Effector memory CD4-positive, alpha-beta T cell (primary cell): ENCODE data around the gene NLRP9.
"Not testable (repeated sequence)": the region's sequence is repeated elsewhere in the genome, so short reads cannot be mapped to it uniquely, and the experiment has no call there.

Experiments
- DNase-seq, 3 donors: peaks; one replicate each; pipeline ENCODE4 v3.0.0-alpha.2; 2020
- H3K27ac ChIP-seq: 2 replicates; pipeline ENCODE4 v1.7.0; 2013; ENCODE audit warnings: mild to moderate bottlenecking, low read length, moderate library complexity; ENCODE audit not compliant: insufficient read depth, poor library complexity, severe bottlenecking
- H3K27me3 ChIP-seq: replicated peaks from 2 replicates; pipeline ENCODE4 v1.7.0; 2013; ENCODE audit warnings: mild to moderate bottlenecking, low read length; ENCODE audit not compliant: insufficient read depth, control insufficient read depth, poor library complexity, severe bottlenecking
- H3K36me3 ChIP-seq: 2 replicates; pipeline ENCODE4 v1.7.0; 2013; ENCODE audit warnings: mild to moderate bottlenecking, low read length, moderate library complexity; ENCODE audit not compliant: control insufficient read depth, insufficient read depth
- H3K4me1 ChIP-seq: 2 replicates; pipeline ENCODE4 v1.7.0; 2013; ENCODE audit warnings: low read length, mild to moderate bottlenecking; ENCODE audit not compliant: control insufficient read depth, insufficient read depth, poor library complexity, severe bottlenecking
- H3K4me3 ChIP-seq: 2 replicates; pipeline ENCODE4 v1.7.0; 2013; ENCODE audit warnings: low read length, low read depth, mild to moderate bottlenecking; ENCODE audit not compliant: insufficient read depth, poor library complexity, severe bottlenecking
- H3K9me3 ChIP-seq: 2 replicates; pipeline ENCODE4 v1.7.0; 2013; ENCODE audit warnings: mild to moderate bottlenecking, low read length, moderate library complexity; ENCODE audit not compliant: control insufficient read depth
- total RNA-seq, 3 donors: gene quantifications; one replicate each; lab custom pipeline; 2026; lab: John Stamatoyannopoulos, UW

The NLRP9 gene
- 0 reads per million in 3 donors for total RNA-seq

DNA sequence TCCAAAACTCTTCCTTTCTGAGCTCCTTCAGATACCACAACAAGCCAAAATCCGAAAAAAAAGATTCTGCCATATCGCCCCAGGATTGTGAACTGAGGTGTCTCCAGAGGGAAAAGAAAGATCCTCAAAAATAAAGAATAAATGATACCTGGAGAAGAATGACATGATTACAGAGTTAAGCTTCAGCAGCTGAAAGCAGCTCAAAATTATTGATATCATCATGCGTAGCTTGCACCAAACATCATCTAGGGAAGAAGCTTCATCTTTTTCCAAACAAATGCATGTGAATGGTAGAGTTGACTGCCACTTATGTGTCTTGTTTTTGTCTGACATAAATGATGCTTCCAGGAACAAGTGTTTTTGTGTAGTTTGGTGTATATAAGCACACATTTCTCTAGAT, at the start of gene NLRP9:
NLRP9 (minus strand) TSS at position 101 of the 400 bp plus-strand sequence; CDS start at position 73, 28 bp downstream.
- Histone ChIP-seq H3K27me3 (no peaks in the 10 kb centered on the region), H3K4me3 (no peak within 1 kb of the TSS), H3K4me1 (no peaks in the 10 kb centered on the region)

DNA sequence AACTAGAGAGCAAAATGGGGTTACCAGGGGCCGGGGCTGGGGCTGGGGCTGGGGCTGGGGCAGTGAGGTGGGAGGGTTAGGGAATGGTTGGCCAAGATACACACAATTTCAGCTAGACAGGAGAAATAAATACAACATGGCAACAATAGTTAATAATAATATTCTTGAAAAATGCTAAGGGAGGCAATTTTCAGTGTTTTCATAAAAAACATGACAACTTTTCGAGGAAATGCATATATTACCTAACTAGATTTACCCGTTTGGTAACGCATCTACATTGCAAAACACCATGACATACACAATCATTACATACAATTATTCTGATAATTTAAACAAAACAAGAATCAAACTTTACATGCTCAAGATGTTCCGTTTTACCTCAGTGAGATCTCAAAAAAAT, 42.9 kb upstream of the NLRP9 start:
- Histone ChIP-seq H3K27ac (no peak overlapping the region), H3K4me3 (no peak overlapping the region), H3K4me1 (no peaks in the 10 kb centered on the region), H3K36me3 (no peaks in the 10 kb centered on the region), H3K27me3 (no peaks in the 10 kb centered on the region), H3K9me3 (no peaks in the 10 kb centered on the region)
- no peak for DNase-seq

More for the DNA sequence above, at the start of gene NLRP9:
- DNase-seq: no peak
- H3K27ac ChIP-seq: no peak within 1 kb of the TSS
- no peaks in the 10 kb centered on the region for H3K9me3 ChIP-seq
- no peaks in the 10 kb centered on the region for H3K36me3 ChIP-seq

DNA sequence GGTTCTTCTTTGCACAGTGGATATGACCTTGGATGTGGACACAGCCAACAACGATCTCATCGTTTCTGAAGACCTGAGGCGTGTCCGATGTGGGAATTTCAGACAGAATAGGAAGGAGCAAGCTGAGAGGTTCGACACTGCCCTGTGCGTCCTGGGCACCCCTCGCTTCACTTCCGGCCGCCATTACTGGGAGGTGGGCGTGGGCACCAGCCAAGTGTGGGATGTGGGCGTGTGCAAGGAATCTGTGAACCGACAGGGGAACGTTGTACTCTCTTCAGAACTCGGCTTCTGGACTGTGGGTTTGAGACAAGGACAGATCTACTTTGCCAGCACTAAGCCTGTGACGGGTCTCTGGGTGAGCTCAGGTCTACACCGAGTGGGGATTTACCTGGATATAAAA, 40.1 kb upstream of the NLRP9 start:
- Histone ChIP-seq H3K4me1 (no peaks in the 10 kb centered on the region), H3K9me3 (no peaks in the 10 kb centered on the region), H3K27me3 (no peaks in the 10 kb centered on the region), H3K27ac (no peak overlapping the region), H3K36me3 (no peaks in the 10 kb centered on the region), H3K4me3 (no peak overlapping the region)
- DNase-seq: no peak

DNA sequence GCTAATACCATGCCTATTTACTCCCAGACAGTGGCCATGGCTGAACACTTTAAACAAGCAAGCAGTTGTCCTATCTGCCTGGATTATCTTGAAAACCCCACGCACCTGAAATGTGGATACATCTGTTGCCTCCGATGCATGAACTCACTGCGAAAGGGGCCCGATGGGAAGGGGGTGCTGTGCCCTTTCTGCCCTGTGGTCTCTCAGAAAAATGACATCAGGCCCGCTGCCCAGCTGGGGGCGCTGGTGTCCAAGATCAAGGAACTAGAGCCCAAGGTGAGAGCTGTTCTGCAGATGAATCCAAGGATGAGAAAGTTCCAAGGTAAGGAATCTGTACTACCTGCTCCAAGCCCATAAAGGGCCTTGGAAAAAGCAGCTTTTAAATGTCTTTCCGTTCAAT, 39.3 kb upstream of the NLRP9 start:
- H3K4me1 ChIP-seq: no peaks in the 10 kb centered on the region
- DNase-seq: no peak
- no peaks in the 10 kb centered on the region for H3K36me3 ChIP-seq
- H3K27ac ChIP-seq: no peak overlapping the region
- no peaks in the 10 kb centered on the region for H3K9me3 ChIP-seq
- no peaks in the 10 kb centered on the region for H3K27me3 ChIP-seq
- H3K4me3 ChIP-seq: no peak overlapping the region

DNA sequence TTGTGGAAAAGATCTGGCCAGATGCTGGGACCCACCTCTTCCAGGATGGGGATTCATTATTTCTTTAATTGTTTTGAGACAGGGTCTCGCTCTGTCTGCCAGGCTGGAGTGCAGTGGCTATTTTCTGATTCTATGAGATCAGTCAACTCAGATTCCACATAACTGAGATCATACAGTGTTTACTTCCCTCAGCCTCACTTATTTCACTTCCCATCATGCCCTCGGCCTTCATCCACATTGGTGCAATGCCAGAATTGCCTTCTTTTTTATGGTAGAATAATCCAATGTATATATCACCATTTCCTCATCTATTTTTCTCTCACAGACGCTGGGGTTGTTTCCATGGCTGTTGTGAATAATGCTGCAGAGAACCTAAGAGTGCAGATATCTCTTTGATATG, 31.4 kb upstream of the NLRP9 start:
- not testable (repeated sequence) for H3K4me1 ChIP-seq, H3K9me3 ChIP-seq, H3K36me3 ChIP-seq, H3K27ac ChIP-seq, DNase-seq, H3K4me3 ChIP-seq, H3K27me3 ChIP-seq

DNA sequence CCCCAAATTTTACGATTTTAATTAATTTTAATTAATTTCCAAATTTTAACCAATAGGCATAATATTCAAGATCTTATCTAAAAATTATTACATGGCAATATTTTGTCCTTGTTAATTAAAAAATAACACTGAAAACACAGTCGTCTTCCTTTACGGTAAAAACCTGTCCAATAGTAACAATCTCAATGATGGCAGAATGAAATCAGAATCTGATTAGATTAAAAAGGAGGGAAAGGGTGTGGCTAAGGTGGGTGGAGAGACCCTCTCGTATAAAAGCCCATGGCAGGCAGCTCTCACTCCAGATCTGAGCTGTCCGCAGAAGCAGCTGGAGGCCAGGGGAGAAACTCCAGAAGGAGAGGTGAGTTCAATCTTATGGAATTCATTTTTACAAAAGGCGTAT, 30.6 kb upstream of the NLRP9 start, which contains the start of gene RFPL4AL1:
RFPL4AL1 (plus strand) TSS at position 301 of the 400 bp plus-strand sequence. CDS start 2,687 bp downstream, outside the sequence.
- not testable (repeated sequence) for H3K27me3 ChIP-seq, H3K4me3 ChIP-seq, DNase-seq, H3K36me3 ChIP-seq, H3K27ac ChIP-seq, H3K4me1 ChIP-seq, H3K9me3 ChIP-seq

DNA sequence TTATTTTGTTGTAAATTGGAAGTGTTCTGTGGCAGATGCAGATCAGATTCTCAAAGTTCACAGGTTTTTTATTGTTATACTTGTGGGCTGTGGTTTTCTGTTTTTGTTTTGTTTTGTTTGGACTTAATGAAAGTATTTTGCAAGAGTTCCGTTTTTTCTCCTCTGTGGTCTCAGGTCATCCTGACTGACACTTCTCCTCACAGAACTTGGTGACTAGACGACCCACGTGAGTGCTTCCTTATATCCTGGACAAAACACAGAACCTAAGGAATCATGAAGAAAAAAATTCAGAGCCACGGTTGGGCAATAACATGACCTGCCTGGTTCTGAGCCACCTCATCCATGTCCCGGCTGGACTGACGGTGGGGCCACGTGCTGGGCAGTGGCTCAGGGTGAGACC, 28.3 kb upstream of the NLRP9 start:
- Histone ChIP-seq H3K27ac (no peak overlapping the region), H3K27me3 (peaks cover 3% of the 10 kb centered on the region), H3K36me3 (no peaks in the 10 kb centered on the region), H3K4me1 (no peaks in the 10 kb centered on the region), H3K9me3 (no peaks in the 10 kb centered on the region), H3K4me3 (no peak overlapping the region)
- DNase-seq: no peak

DNA sequence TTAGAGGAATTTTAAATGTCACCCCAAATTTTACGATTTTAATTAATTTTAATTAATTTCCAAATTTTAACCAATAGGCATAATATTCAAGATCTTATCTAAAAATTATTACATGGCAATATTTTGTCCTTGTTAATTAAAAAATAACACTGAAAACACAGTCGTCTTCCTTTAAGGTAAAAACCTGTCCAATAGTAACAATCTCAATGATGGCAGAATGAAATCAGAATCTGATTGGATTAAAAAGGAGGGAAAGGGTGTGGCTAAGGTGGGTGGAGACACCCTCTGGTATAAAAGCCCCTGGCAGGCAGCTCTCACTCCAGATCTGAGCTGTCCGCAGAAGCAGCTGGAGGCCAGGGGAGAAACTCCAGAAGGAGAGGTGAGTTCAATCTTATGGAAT, 20.6 kb upstream of the NLRP9 start, which contains the start of gene RFPL4A:
RFPL4A (plus strand) TSS at position 301 of the 400 bp plus-strand sequence. CDS start 2,704 bp downstream, outside the sequence.
- not testable (repeated sequence) for DNase-seq, H3K4me1 ChIP-seq, H3K36me3 ChIP-seq, H3K27ac ChIP-seq, H3K9me3 ChIP-seq, H3K4me3 ChIP-seq, H3K27me3 ChIP-seq

DNA sequence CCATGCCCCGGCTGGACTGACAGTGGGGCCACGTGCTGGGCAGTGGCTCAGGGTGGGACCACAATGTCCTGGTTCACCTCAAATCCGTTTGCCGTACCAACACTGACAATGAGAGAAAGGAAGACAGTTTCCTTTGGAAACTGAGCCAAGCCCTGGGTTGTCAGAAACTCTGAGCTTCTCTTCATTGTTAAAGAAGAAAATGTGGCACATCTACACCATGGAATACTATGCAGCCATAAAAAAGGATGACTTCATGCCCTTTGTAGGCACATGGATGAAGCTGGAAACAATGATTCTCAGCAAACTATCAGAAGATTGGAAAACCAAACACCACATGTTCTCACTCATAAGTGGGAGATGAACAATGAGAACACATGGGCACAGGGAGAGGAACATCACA, 18.6 kb upstream of the NLRP9 start:
- not testable (repeated sequence) for H3K27ac ChIP-seq, H3K9me3 ChIP-seq, H3K36me3 ChIP-seq, H3K27me3 ChIP-seq, H3K4me1 ChIP-seq, DNase-seq, H3K4me3 ChIP-seq

DNA sequence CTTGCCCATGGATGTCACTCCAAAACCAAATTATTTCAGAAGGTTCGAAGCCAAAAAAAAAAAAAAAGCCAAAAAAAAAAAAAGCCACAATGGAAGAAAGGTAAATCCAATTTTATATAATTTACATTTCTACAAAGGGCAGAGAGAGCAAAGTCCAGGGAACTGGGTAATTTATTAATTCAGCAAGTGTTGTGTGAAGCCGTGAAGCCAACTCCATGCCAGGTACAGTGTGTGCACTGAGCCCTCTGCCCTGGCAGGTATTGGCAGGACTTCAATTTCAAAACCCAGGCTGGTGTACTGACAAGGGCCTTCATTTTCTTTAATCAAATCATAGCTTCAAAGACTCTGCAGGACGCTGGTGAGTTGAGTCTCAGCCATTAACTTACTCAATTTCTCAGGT, 15.2 kb upstream of the NLRP9 start:
- Histone ChIP-seq H3K9me3 (no peaks in the 10 kb centered on the region), H3K27me3 (no peaks in the 10 kb centered on the region), H3K36me3 (no peaks in the 10 kb centered on the region), H3K4me1 (no peaks in the 10 kb centered on the region), H3K4me3 (no peak overlapping the region), H3K27ac (no peak overlapping the region)
- DNase-seq: no peak
